DND-41 (cell line): ENCODE results near the gene THSD4.

Source experiments
- CTCF ChIP-seq: IDR thresholded peaks from 2 replicates; pipeline ENCODE4 v1.5.1; 2012; ENCODE audit warnings: borderline replicate concordance, low read length, moderate library complexity, mild to moderate bottlenecking; ENCODE audit not compliant: poor library complexity, severe bottlenecking; ENCODE audit errors: extremely low read depth
- EZH2 ChIP-seq: IDR thresholded peaks from 3 replicates; pipeline ENCODE4 v1.6.1; 2012; ENCODE audit warnings: borderline replicate concordance, low read depth, mild to moderate bottlenecking, moderate library complexity, low read length, inconsistent platforms; ENCODE audit not compliant: severe bottlenecking

- no peak for TF ChIP-seq CTCF
- no peak for TF ChIP-seq EZH2
Measured at GRCh38 chr15:71518661-71519060, 403.4 kb downstream of the THSD4 start.
